GM19193 (cell line): ENCODE data around the gene ADARB1.

Source experiments
- POLR2A ChIP-seq: IDR thresholded peaks from 4 replicates; pipeline ENCODE4 v1.6.1; 2011; ENCODE audit not compliant: insufficient read depth, insufficient read length; ENCODE audit errors: extremely low read depth

ADARB1 gene

GRCh38 chr21:45126204-45126626 is 51.8 kb downstream of the ADARB1 start:
- no peak for TF ChIP-seq POLR2A

DNA sequence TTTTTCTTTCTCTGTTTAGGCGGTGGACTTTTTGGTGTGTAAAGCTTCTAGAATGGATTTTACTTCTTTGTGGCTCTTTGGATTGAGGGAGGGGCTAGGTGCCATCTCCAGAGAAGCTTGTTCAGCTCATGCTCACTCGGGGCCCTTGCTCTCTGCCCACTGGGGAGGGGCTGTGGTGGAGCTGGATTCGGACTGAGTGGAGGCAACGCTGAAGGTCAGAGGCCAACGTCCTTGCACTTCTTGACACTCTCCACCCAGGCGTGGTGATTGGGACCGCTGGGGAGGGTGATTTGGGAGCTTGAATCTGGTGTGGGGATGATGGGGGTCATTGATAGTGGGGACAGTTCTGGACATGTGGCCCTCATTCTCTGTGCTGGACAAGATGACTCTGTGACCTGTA is 52.6 kb downstream of the ADARB1 start:
- no peak for TF ChIP-seq POLR2A

DNA sequence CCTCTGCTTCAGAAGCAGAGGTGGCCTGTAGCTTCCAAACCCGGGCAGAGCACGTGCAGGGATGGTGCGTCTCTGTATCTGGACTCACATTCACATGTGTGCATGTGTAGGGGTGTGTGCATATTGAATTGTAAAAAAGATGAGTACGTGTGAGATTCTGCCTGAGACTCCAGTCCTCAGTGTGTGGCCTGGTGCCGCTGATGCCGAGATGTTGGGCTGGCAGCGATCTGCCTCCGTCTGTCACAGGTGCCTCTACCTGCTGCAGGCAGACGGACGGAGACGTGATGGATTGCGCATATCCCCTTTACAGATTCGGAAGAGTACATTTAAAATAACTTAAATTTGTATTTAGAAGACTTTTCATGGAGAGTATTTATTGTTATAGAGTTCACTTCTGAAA is 53.6 kb downstream of the ADARB1 start:
- TF ChIP-seq POLR2A = no peak

- TF ChIP-seq POLR2A = no peak
These were observed 54.3 kb downstream of the ADARB1 start for GRCh38 chr21:45128613-45129188.

DNA sequence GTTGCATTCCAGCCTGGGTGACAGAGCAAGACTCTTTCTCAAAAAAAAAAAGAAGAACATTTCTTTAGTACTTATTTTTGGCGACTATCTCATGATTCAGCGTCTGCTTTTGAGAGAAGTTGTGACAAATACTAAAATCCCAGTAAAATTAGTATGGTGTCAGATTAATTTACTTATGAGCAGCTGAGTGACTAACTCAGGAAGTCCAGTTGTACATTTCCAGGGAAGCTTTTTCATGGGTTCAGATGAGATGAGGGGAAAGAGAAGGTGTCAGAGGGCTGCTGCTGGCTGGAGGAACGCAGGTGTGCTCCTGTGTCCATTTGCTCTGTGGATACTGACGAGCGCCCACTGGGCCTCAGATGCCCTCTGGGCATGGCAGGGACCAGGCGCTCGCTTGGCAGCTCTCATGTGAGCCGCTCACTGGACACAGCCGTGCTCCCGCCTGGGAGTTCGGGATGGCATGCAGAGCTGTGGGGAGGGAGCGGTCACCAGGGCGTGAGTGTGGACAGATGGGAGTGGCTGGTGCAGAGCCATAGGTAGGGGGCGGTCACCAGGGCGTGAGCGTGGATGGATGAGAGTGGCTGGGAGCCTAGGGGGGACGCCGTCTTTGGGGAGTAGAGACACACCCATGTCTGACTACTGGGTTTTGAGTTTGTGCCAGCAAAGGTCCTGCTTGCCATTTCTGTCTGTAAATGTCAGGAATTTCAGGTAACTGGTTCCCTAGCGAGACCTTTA is 55.0 kb downstream of the ADARB1 start:
- TF ChIP-seq POLR2A = no peak

GRCh38 chr21:45130324-45130774 is 56.0 kb downstream of the ADARB1 start:
- TF ChIP-seq POLR2A = no peak

- no peak for TF ChIP-seq POLR2A
These were observed 57.2 kb downstream of the ADARB1 start for GRCh38 chr21:45131537-45131999.

GRCh38 chr21:45132841-45133573 is 58.6 kb downstream of the ADARB1 start:
- no peak for TF ChIP-seq POLR2A

DNA sequence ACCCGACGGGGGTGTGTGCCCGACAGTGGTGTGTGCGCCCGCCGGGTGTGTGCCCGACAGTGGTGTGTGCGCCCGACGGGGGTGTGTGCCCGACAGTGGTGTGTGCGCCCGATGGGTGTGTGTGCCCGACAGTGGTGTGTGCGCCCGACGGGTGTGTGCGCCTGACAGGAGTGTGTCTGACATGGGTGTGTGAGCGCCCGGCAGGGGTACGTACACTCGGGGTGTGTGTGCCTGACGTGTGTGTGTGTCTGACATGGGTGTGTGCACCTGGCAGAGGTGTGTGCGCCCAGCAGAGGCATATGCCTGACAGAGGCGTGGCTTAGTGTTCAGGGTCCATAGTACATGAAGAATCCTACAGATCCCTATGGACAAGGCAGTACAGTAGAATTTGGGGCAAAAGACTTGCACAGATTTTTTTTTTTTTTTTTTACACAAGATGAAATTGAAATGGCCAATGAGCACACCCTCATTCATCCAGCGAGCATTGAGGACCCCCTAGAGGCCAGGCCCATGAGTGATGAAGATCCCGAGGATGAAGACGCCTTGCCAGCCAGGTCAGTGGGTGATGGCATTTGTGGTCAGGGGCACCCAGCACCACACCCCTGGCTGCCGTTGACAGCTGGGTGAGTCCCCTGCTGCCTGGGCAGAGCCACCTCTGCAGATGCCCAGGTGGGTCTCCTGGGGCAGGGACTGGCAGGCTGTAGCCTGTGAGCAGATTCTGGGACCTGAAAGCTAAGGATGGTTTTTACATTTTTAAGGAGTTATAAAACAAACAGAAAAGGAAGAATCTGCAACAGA is 60.1 kb downstream of the ADARB1 start:
- no peak for TF ChIP-seq POLR2A

- no peak for TF ChIP-seq POLR2A
These were observed 60.7 kb downstream of the ADARB1 start for GRCh38 chr21:45135122-45135521.

DNA sequence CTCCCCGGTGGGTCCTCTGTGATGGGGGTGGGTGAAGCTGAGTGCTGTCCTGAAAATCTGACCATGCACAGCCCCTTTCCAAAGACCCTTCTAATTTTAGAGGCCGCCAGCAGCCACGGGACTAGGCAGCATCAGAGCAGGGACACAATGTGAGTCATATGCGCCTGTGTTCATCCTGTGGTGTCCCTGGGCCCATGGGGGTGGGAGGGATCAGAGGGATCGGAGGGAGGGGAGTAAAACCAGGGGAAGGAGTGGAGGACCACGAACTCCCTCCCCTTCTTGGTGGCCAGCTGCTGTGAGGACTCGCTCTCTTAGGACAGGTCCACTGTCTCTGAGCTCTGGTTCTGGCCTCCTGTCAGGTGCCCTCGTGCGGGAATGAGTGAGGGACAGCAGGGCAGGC is 61.5 kb downstream of the ADARB1 start:
- TF ChIP-seq POLR2A = no peak

GRCh38 chr21:45136500-45136899 is 62.1 kb downstream of the ADARB1 start:
- TF ChIP-seq POLR2A = no peak

- TF ChIP-seq POLR2A = no peak
These were observed 62.7 kb downstream of the ADARB1 start for GRCh38 chr21:45136927-45137611.

- no peak for TF ChIP-seq POLR2A
These were observed 63.2 kb downstream of the ADARB1 start for GRCh38 chr21:45137612-45137937.

DNA sequence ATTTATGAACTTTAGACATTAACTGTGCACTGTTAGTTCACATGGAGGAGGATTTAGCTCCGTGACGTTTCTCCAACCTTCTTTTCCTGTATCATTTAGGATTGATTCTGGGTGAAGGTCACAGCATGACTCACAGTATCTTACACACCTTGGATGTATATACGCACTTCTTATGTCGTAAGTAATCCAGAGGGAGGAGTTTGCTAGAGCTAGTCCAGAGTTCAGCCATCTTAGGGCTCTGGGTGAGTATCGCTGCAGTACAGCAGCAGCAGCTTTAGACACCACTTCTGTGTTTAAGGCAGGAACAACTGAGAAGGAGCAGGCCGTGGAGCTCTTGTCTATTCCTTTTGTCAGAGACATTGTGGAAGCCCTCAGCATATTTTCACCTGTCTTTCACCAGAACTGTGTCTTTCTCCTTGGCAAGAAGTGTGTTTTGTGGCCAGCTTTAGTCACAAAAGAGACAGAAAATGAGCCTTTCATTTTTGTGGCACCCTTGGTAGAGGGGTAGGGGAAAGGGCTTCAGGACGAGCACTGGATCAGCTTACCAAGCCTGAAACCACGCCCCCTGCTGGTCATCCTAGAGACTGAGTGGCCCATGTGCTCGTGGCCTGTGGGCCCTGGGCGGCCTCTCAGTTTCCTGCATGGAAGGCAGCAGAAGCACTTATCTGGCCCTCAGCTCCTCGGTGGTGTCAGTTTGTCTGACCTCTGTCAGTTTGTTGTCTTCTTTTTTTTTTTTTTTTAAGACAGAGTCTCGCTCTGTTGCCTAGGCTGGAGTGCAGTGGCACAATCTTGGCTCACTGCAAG is 64.0 kb downstream of the ADARB1 start:
- no peak for TF ChIP-seq POLR2A

- no peak for TF ChIP-seq POLR2A
These were observed 65.1 kb downstream of the ADARB1 start for GRCh38 chr21:45139473-45139872.
